PFSK-1 (cell line): ENCODE results near the gene SENP2.

Experiments used
- FOXP2 ChIP-seq: optimal IDR thresholded peaks from 2 replicates; pipeline ENCODE3; 2011; ENCODE audit warnings: borderline replicate concordance, control low read depth, inconsistent platforms; ENCODE audit not compliant: insufficient read depth; ENCODE audit errors: extremely low read length, extremely low read depth
- POLR2AphosphoS5 ChIP-seq: IDR thresholded peaks from 2 replicates; pipeline ENCODE4 v1.6.1; 2012; ENCODE audit warnings: low read depth, mild to moderate bottlenecking, control low read depth, low read length, moderate library complexity
- SIN3A ChIP-seq: IDR thresholded peaks from 2 replicates; pipeline ENCODE4 v1.6.1; 2012; ENCODE audit warnings: mild to moderate bottlenecking, low read length, moderate library complexity, borderline replicate concordance; ENCODE audit not compliant: insufficient read depth
- TAF1 ChIP-seq: IDR thresholded peaks from 2 replicates; pipeline ENCODE4 v1.6.1; 2012; ENCODE audit warnings: low read length, control low read depth, borderline replicate concordance; ENCODE audit not compliant: insufficient read depth
- TF ChIP-seq, protein P1 (sequence below), 2 experiments: IDR thresholded peaks; 2 replicates each; pipeline versions ENCODE4 v1.6.1 to v1.8.0; 2011 to 2012; ENCODE audit warnings: low read depth in 2 of 2, low read length in 2 of 2, control low read depth in 1 of 2, inconsistent platforms in 1 of 2, mild to moderate bottlenecking in 1 of 2, moderate library complexity in 1 of 2; ENCODE audit not compliant: insufficient read depth in 1 of 2

DNA sequence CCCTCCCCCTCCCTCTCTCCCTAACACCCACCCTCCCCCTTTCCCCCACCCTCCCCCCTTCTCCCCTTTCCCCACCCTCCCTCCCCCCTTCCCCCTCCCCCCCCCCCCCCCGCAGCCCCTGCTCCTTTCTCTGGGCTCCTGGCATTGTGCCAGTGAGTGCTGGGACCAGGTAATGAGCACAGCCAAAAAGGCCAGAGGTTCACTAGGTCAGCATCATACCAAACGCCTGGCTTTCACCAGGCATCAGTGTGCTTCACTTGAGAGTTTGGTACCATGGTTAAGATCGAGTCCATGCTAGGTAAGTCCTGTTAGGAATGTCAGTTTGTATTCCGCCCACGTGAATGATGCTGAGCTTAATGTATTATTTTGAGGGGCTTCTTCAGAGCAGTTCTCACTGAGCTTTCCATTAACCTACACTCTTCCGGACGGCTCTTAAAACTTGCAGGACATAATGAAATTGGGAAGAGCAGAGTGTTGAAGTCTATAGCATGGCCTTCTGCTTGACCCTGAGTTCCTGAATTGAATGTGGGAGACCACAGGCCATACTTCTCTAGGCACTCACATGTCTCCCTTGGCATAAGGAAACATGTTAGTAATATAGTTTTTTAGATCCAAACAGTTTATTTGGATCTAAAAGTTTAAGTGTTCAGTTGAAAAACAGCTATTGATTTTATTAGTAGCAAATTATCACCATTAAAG, 45.6 kb downstream of the SENP2 start:
- no peak for TF ChIP-seq POLR2AphosphoS5
- TF ChIP-seq SIN3A, result no peak
- no peak for TF ChIP-seq TAF1
- TF ChIP-seq, protein P1, sequence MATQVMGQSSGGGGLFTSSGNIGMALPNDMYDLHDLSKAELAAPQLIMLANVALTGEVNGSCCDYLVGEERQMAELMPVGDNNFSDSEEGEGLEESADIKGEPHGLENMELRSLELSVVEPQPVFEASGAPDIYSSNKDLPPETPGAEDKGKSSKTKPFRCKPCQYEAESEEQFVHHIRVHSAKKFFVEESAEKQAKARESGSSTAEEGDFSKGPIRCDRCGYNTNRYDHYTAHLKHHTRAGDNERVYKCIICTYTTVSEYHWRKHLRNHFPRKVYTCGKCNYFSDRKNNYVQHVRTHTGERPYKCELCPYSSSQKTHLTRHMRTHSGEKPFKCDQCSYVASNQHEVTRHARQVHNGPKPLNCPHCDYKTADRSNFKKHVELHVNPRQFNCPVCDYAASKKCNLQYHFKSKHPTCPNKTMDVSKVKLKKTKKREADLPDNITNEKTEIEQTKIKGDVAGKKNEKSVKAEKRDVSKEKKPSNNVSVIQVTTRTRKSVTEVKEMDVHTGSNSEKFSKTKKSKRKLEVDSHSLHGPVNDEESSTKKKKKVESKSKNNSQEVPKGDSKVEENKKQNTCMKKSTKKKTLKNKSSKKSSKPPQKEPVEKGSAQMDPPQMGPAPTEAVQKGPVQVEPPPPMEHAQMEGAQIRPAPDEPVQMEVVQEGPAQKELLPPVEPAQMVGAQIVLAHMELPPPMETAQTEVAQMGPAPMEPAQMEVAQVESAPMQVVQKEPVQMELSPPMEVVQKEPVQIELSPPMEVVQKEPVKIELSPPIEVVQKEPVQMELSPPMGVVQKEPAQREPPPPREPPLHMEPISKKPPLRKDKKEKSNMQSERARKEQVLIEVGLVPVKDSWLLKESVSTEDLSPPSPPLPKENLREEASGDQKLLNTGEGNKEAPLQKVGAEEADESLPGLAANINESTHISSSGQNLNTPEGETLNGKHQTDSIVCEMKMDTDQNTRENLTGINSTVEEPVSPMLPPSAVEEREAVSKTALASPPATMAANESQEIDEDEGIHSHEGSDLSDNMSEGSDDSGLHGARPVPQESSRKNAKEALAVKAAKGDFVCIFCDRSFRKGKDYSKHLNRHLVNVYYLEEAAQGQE (IDR thresholded peaks at IDR 0.05; ENCODE audit: insufficient read depth in 1 of 2, low read depth in 2 of 2, low read length in 2 of 2), result no peak
- no peak for TF ChIP-seq FOXP2
